SK-N-SH (cell line): ENCODE measurements around the gene SMIM41. TPM values are rescaled to one million over a fixed set of nuclear protein-coding genes. Genes with fewer than 3 reads are reported as not detected.

Experiments used
- CTCF ChIA-PET: fragments of 300-600, 350-600 bp; formaldehyde crosslinking; extraction: SDS; loops from one replicate; lab custom pipeline; 2021; lab: Yijun Ruan, JAX
- POLR2A ChIA-PET: fragments of 350-600 bp; sonication (Branson Sonifier 250); formaldehyde crosslinking; extraction: SDS; loops from one replicate; lab custom pipeline; 2020; ENCODE audit warnings: antibody characterized with exemption, inconsistent platforms; lab: Yijun Ruan, JAX
- DNase-seq: peaks from one replicate; pipeline ENCODE4 v3.0.0; 2012
- H2AFZ ChIP-seq: fragments of 200-600 bp; sonication (generic); 2 replicates; pipeline ENCODE4 v1.8.1; 2016; ENCODE audit warnings: antibody characterized with exemption, mild to moderate bottlenecking, low read depth
- H3F3A ChIP-seq: fragments of 200-600 bp; sonication (generic); replicated peaks from 2 replicates; pipeline ENCODE3; 2016; ENCODE audit warnings: antibody characterized with exemption, mild to moderate bottlenecking; ENCODE audit not compliant: insufficient read depth
- H3K27ac ChIP-seq, 2 experiments: fragments of 200-500 bp in 1 of 2; fragments of 200-600 bp in 1 of 2; sonication (Bioruptor generic) in 1 of 2; sonication (generic), shearing (Covaris generic) in 1 of 2; 2 replicates each; pipeline versions ENCODE4 v1.5.1 to v1.6.1; 2014 to 2016; ENCODE audit warnings: low read depth in 2 of 2, inconsistent platforms in 1 of 2, low read length in 1 of 2, mild to moderate bottlenecking in 1 of 2, mixed read lengths in 1 of 2
- H3K27me3 ChIP-seq: fragments of 200-600 bp; sonication (generic), shearing (Covaris generic); 2 replicates; pipeline ENCODE4 v1.6.1; 2016; ENCODE audit warnings: mixed run types; ENCODE audit not compliant: insufficient read depth
- H3K36me3 ChIP-seq, 2 experiments: fragments of 200-500 bp in 1 of 2; fragments of 200-600 bp in 1 of 2; sonication (Bioruptor generic) in 1 of 2; sonication (generic) in 1 of 2; replicated peaks in 1 of 2; 2 replicates each; pipeline versions ENCODE3 to v1.5.1; 2014 to 2016; ENCODE audit warnings: low read length in 1 of 2, mild to moderate bottlenecking in 1 of 2; ENCODE audit not compliant: insufficient read depth in 2 of 2, control insufficient read depth in 1 of 2
- H3K4me1 ChIP-seq, 2 experiments: fragments of 200-500 bp in 1 of 2; fragments of 200-600 bp in 1 of 2; sonication (Bioruptor generic) in 1 of 2; sonication (generic), shearing (Covaris generic) in 1 of 2; 2 replicates each; pipeline versions ENCODE4 v1.5.1 to v1.6.1; 2014 to 2016; ENCODE audit warnings: low read depth in 1 of 2, low read length in 1 of 2, mixed run types in 1 of 2; ENCODE audit not compliant: insufficient read depth in 2 of 2, control insufficient read depth in 1 of 2
- H3K4me2 ChIP-seq: fragments of 200-600 bp; sonication (generic), shearing (Covaris generic); 2 replicates; pipeline ENCODE4 v1.6.1; 2017; ENCODE audit warnings: mixed run types
- H3K4me3 ChIP-seq, 2 experiments: fragments of 200-500 bp in 1 of 2; fragments of 200-600 bp in 1 of 2; sonication (Bioruptor generic) in 1 of 2; sonication (generic), shearing (Covaris generic) in 1 of 2; 2 replicates each; pipeline versions ENCODE4 v1.5.1 to v1.8.1; 2014 to 2016; ENCODE audit warnings: low read depth in 2 of 2, inconsistent platforms in 1 of 2, low read length in 1 of 2, mild to moderate bottlenecking in 1 of 2, mixed read lengths in 1 of 2, moderate library complexity in 1 of 2
- H3K79me2 ChIP-seq: fragments of 200-600 bp; sonication (generic); 2 replicates; pipeline ENCODE4 v1.8.1; 2017; ENCODE audit warnings: mild to moderate bottlenecking; ENCODE audit not compliant: insufficient read depth
- H3K9ac ChIP-seq: fragments of 200-600 bp; sonication (generic); 2 replicates; pipeline ENCODE4 v1.6.1; 2017; ENCODE audit warnings: mixed run types
- H3K9me2 ChIP-seq: fragments of 200-600 bp; sonication (generic); 2 replicates; pipeline ENCODE4 v1.6.1; 2017; ENCODE audit warnings: mixed run types
- H3K9me3 ChIP-seq: fragments of 200-600 bp; sonication (generic); 2 replicates; pipeline ENCODE4 v1.6.1; 2017; ENCODE audit warnings: mixed run types, mild to moderate bottlenecking, moderate library complexity
- H4K20me1 ChIP-seq: fragments of 200-600 bp; sonication (generic); 2 replicates; pipeline ENCODE4 v1.6.1; 2017; ENCODE audit warnings: mild to moderate bottlenecking, mixed run types; ENCODE audit not compliant: insufficient read depth
- CTCF ChIP-seq: fragments of 200-600 bp; sonication (generic); IDR thresholded peaks from 2 replicates; pipeline ENCODE4 v1.6.1; 2017; ENCODE audit warnings: antibody characterized with exemption, mild to moderate bottlenecking, moderate library complexity
- ELF1 ChIP-seq: IDR thresholded peaks from 2 replicates; pipeline ENCODE4 v1.4.0; 2012
- EP300 ChIP-seq, 2 experiments: IDR thresholded peaks; 2 replicates each; pipeline versions ENCODE4 v1.4.0 to v1.6.1; 2012; ENCODE audit warnings: borderline replicate concordance in 1 of 2, low read depth in 1 of 2, low read length in 1 of 2
- FOSL2 ChIP-seq: IDR thresholded peaks from 2 replicates; pipeline ENCODE4 v1.4.0; 2012; ENCODE audit warnings: low read depth, mild to moderate bottlenecking, moderate library complexity, borderline replicate concordance
- FOXJ3 ChIP-seq: sonication (generic); formaldehyde crosslinking; IDR thresholded peaks from 2 replicates; pipeline ENCODE4 v1.5.1; 2020; ENCODE audit warnings: mild to moderate bottlenecking, missing genetic modification reagents
- GATA2 ChIP-seq: sonication (generic); formaldehyde crosslinking; IDR thresholded peaks from 2 replicates; pipeline ENCODE4 v1.5.0; 2020; ENCODE audit warnings: mild to moderate bottlenecking, missing genetic modification reagents
- JUND ChIP-seq: IDR thresholded peaks from 2 replicates; pipeline ENCODE4 v1.4.0; 2012
- MEF2A ChIP-seq: IDR thresholded peaks from 2 replicates; pipeline ENCODE4 v1.4.0; 2012; ENCODE audit warnings: low read depth, borderline replicate concordance
- MXI1 ChIP-seq: IDR thresholded peaks from 2 replicates; pipeline ENCODE4 v1.6.1; 2012; ENCODE audit warnings: mild to moderate bottlenecking, low read depth, low read length, improper control_type of control experiment
- NFIC ChIP-seq: IDR thresholded peaks from 2 replicates; pipeline ENCODE4 v1.4.0; 2012; ENCODE audit warnings: borderline replicate concordance
- RAD21 ChIP-seq: IDR thresholded peaks from 2 replicates; pipeline ENCODE4 v1.6.1; 2012; ENCODE audit warnings: mild to moderate bottlenecking, low read length
- RCOR1 ChIP-seq: fragments of 150-350 bp; IDR thresholded peaks from 2 replicates; pipeline ENCODE4 v1.6.1; 2017; ENCODE audit warnings: antibody characterized with exemption, low read length
- RFX5 ChIP-seq: IDR thresholded peaks from 2 replicates; pipeline ENCODE4 v1.6.1; 2012; ENCODE audit warnings: mild to moderate bottlenecking, improper control_type of control experiment, low read length
- SMC3 ChIP-seq: IDR thresholded peaks from 2 replicates; pipeline ENCODE4 v1.6.1; 2012; ENCODE audit warnings: low read depth, low read length, improper control_type of control experiment
- TCF12 ChIP-seq: IDR thresholded peaks from 2 replicates; pipeline ENCODE4 v1.4.0; 2012
- TEAD4 ChIP-seq: IDR thresholded peaks from 2 replicates; pipeline ENCODE4 v1.4.0; 2012; ENCODE audit warnings: mild to moderate bottlenecking, borderline replicate concordance; ENCODE audit not compliant: insufficient read depth
- WGBS: methylation state at CpG from one replicate; pipeline ENCODE4 v1.1.6; 2017; ENCODE audit warnings: low lambda C conversion rate; 5-methylcytosine and 5-hydroxymethylcytosine counted together
- polyA plus RNA-seq, 3 experiments: library from polyadenylated mRNA; depleted of rRNA; stranded (reverse); fragments of >200 nt; gene quantifications; 2 replicates each; pipeline ENCODE4 v1.2.3, GENCODE V29; 2012
- TF ChIP-seq, protein P1 (sequence below): IDR thresholded peaks from 2 replicates; pipeline ENCODE4; 2012
- TF ChIP-seq, protein P2 (sequence below): IDR thresholded peaks from 2 replicates; pipeline ENCODE4 v1.4.0; 2012; ENCODE audit warnings: low read depth, borderline replicate concordance
- TF ChIP-seq, protein P3 (sequence below): IDR thresholded peaks from 2 replicates; pipeline ENCODE4 v1.4.0; 2012; ENCODE audit warnings: low read depth, borderline replicate concordance
- TF ChIP-seq, protein P4 (sequence below): IDR thresholded peaks from 2 replicates; pipeline ENCODE4 v1.4.0; 2012; ENCODE audit warnings: low read depth

The SMIM41 gene
- polyA plus RNA-seq, 1 of the 3 experiments (the other 2 are of a cell fraction), result not detected

- TF ChIP-seq NFIC, result peak; percentile 87
- TF ChIP-seq, protein P1, sequence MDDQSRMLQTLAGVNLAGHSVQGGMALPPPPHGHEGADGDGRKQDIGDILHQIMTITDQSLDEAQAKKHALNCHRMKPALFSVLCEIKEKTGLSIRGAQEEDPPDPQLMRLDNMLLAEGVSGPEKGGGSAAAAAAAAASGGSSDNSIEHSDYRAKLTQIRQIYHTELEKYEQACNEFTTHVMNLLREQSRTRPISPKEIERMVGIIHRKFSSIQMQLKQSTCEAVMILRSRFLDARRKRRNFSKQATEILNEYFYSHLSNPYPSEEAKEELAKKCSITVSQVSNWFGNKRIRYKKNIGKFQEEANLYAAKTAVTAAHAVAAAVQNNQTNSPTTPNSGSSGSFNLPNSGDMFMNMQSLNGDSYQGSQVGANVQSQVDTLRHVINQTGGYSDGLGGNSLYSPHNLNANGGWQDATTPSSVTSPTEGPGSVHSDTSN, result 0 out of 2 replicates have a peak, but pooled peaks have one; percentile 29
- peak in 1 of 2 experiments; percentile 88; a peak in 1 of 4 replicates for TF ChIP-seq EP300 (IDR thresholded peaks at IDR 0.05; ENCODE audit: borderline replicate concordance in 1 of 2, low read depth in 1 of 2, low read length in 1 of 2)
- peak; percentile 13; the same call in 1 of the 2 replicates for TF ChIP-seq MEF2A
- no peak for TF ChIP-seq RFX5
- TF ChIP-seq, protein P2, sequence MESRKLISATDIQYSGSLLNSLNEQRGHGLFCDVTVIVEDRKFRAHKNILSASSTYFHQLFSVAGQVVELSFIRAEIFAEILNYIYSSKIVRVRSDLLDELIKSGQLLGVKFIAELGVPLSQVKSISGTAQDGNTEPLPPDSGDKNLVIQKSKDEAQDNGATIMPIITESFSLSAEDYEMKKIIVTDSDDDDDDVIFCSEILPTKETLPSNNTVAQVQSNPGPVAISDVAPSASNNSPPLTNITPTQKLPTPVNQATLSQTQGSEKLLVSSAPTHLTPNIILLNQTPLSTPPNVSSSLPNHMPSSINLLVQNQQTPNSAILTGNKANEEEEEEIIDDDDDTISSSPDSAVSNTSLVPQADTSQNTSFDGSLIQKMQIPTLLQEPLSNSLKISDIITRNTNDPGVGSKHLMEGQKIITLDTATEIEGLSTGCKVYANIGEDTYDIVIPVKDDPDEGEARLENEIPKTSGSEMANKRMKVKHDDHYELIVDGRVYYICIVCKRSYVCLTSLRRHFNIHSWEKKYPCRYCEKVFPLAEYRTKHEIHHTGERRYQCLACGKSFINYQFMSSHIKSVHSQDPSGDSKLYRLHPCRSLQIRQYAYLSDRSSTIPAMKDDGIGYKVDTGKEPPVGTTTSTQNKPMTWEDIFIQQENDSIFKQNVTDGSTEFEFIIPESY, result peak; percentile 28; the same call in 1 of the 2 replicates
- peak; percentile 92 for TF ChIP-seq TEAD4
Observed at GRCh38 chr12:52147367-52147963, 68.0 kb downstream of the SMIM41 start (continued).

DNA sequence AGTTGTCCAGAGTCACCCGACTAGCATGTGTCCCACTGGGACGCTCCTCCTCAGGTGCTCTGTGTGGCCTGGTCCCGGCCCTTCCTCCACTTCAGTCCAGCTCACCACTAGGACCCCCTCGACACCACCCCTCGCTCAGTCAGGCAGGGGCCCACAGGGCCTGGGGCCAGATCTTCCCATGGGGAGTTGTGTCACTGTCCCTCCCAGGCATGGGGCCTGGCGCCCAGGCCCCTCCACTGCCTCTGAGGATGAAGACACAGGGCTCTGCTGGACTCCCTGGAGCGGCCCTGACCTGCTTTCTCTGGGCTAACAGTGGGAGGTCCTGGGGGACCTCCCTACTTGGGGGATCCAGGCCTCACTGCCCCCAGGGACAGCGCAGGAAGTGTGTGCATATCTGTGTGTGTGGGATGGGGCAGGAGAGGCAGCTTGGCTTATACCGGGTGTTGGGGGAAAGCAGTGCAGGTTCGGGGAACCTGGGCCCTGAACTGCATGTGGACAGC lies 68.5 kb downstream of the SMIM41 start:
- Histone ChIP-seq H3K9me3 (no peaks in the 10 kb centered on the region), H3K27ac (peak overlapping the region in 1 of 2 experiments; percentile 91; a peak in 3 of 4 replicates), H3K4me2 (peak overlapping the region; percentile 69; the same call in 1 of the 2 replicates), H4K20me1 (no peaks in the 10 kb centered on the region), H3K4me1 (peaks cover 14 to 36% of the 10 kb centered on the region in 2 experiments; a peak in 3 of 4 replicates), H3K9me2 (no peaks in the 10 kb centered on the region), H3K9ac (peak overlapping the region; percentile 93), H2AFZ (no peak overlapping the region), H3K4me3 (no peak overlapping the region), H3K36me3 (no peaks in the 10 kb centered on the region), H3K79me2 (peaks cover 15% of the 10 kb centered on the region; the same call in 1 of the 2 replicates), H3F3A (peaks cover 18% of the 10 kb centered on the region), H3K27me3 (no peaks in the 10 kb centered on the region)
- WGBS, result 100% methylated on average over 1 of the region's 10 CpGs
- ChIA-PET POLR2A (no interaction called here), CTCF (interaction anchor here (0.8 to 3.2 kb wide), 15 partner anchors 9 to 833 kb away, joined by 3 to 20 read pairs (median 4); no protein-coding TSS in a partner anchor)
- DNase-seq, result no peak
- TF ChIP-seq, protein P1, result no peak
- TF ChIP-seq FOSL2 (no peak), EP300 (IDR thresholded peaks at IDR 0.05; ENCODE audit: borderline replicate concordance in 1 of 2, low read depth in 1 of 2, low read length in 1 of 2) (no peak), ELF1 (no peak), MEF2A (no peak), GATA2 (CRISPR knock-in tag) (no peak), FOXJ3 (CRISPR knock-in tag) (no peak), JUND (no peak), RAD21 (no peak), MXI1 (no peak), SMC3 (no peak), NFIC (no peak), RCOR1 (no peak), TCF12 (no peak), CTCF (no peak), RFX5 (no peak)
- TF ChIP-seq, protein P3, sequence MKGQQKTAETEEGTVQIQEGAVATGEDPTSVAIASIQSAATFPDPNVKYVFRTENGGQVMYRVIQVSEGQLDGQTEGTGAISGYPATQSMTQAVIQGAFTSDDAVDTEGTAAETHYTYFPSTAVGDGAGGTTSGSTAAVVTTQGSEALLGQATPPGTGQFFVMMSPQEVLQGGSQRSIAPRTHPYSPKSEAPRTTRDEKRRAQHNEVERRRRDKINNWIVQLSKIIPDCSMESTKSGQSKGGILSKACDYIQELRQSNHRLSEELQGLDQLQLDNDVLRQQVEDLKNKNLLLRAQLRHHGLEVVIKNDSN, result no peak
- TF ChIP-seq, protein P4, sequence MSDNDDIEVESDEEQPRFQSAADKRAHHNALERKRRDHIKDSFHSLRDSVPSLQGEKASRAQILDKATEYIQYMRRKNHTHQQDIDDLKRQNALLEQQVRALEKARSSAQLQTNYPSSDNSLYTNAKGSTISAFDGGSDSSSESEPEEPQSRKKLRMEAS, result no peak
- TF ChIP-seq, protein P2, result no peak
